Dedifferentiated amniotic fluid mesenchymal stem cell (primary cell): ENCODE data around the gene ALDH1A1.

Source experiments
- DNase-seq: peaks from one replicate; pipeline ENCODE4 v3.0.0-alpha.2; 2016; ENCODE audit errors: extremely low spot score

ALDH1A1 gene

DNA sequence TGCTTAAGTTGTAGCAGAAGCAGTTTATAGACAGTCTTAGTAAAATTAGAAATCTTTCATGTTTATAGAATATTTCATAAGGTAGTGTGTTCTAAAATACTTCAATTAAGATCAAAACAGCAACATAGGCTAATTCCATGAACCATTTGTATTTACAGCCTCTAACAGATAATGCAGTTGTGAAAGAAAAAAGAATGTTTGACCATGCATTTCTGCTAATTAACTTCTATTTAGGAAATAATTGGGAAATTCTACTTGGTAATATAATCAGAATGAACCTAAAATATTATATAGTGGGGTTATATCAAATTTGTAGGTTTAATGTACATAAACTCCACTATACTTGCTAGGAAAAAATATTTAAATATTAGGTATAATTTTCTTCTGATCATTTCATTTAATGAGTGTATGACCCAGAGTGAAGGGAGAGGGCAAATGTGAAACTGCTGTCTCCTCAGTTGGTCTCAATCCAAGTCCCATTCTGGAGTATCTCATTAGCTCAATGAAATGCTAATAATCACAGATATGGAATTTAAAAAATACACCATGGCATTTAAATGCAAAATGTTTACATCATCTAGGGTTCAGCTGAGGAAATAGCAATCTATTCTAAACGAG is 34.9 kb downstream of the ALDH1A1 start:
- DNase-seq, result no peak

DNA sequence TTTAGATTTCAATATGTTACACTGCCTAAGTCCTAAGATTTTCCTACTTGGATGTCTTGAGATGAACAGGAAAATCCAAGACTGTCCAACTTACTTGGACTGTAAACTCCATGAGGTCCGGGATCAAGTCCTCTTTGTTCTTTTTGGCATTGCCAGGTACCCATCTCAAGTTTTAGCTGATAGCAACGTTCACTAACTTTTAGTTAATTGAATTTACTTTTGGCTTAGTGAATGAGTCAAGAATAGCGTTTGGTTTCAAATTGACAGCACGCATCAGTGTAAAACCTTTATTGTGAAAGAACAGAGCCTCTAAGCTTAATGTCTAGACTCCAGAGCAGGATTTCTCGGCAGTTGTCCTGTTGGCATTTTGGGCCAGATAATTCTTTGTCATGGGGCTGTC is 37.2 kb downstream of the ALDH1A1 start:
- DNase-seq, result no peak

- DNase-seq, result no peak
These were observed 38.1 kb downstream of the ALDH1A1 start for GRCh38 chr9:72914750-72915149.

DNA sequence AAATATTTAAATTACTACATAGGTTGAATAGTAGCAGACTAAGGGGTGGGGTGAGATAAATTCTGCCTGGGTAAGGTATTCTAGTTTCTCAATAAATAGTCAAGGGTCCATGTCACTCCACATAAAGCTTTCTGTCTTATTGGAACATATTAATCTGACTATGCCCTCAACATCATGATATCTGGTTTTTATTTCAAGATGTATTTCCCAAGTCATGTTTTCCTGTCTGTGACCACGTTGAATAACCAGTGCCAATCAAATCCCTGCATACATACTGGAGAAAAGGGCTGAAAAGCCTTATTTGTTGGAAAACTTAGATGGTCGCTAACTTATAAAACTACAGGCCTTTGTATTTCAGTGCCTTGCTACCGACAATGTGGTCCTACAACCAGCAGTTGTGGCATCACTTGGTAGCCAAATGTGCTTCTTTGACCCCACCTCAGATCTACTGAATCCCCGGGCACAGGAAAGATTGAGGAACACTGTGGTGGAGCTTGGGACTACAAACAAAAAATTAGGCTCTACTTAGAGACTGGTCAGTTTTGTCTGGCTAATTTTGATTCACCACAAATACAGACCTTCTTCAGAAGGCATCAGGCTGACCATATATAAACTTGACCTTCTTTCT is 39.4 kb downstream of the ALDH1A1 start:
- no peak for DNase-seq

DNA sequence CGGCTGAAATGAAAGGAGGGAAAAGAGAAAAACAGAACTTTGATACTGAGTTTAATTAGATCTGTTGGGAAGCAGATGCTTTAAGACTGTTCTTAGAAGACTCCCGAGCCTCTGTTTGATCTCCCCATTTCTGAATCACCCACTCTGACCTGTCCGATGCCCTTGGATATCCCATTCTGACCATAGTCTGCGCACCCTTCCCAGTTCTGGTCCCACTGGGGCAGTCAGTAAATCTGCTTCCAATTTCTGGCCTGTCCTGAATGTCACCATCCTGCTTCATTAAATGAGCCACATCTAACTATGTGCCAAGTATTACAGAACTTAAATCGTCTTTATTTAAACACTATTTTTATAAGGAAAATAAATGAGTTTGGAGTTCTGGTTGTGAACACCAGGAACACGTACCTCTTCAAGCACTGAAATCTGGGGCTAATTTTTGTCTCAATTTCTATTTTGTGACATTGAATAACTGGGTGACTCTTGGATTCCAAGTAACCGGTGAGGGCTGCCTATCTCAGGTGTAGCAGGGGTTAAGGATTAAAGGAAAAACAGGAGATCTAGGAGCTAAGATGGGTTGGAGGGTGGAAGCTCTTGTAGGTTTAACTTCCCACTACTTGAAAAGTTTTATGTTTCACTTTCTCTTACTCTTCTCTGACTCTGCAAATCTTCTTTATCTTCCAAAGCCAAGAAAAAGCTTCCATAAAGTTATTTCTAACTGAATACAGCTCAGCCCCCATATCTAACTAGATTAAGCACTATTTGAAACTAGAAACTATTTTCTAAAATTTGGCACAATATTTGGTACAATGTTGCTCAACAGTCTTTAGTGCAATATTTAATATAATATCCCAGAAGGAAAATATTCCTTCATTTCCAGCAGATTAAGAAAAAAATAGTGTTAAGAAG is 40.1 kb downstream of the ALDH1A1 start:
- no peak for DNase-seq

- DNase-seq, result no peak
These were observed 41.0 kb downstream of the ALDH1A1 start for GRCh38 chr9:72911816-72912215.

DNA sequence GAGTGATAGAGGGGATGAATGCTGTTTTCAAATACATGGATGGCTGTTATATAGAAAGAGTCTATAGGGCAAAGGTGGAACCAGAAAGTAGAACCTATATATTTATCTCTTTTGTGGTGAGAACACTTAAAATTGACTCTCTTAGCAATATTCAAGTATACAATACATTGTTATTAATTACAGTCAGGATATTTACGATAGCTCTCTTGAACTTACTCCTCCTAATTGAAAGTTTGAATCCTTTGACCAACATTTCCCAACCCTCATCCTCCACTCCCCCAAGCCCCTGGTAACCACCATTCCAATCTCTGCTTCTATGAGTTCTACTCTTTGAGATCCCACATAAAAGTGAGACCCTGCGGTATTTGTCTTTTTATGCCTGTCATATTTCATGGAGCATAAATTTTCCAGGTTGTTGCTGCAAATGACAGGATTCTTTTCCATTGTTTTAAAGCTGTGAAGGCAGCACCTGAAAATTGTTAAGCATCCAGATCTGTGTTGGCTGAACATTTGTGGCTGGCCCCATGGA is 41.5 kb downstream of the ALDH1A1 start:
- DNase-seq, result no peak

- no peak for DNase-seq
These were observed 43.4 kb downstream of the ALDH1A1 start for GRCh38 chr9:72909428-72909827.

DNA sequence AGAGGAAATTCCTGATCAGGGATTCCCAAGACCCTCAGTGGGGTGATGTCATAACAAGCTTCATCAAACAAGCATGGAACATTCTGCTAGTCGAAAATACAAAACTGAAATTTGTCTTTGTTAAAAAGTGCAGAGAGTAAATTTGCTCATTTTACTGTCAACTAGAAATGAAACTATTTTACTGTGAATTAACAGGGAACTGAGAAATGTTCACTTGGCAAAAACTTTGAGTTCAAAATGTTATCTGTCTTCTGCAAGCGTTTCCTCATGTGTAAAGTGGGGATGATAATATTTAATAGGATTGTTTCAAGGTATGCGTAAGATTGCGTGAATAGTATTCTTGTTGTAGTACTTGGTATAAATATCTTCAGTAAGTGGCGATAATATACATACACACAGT is 45.4 kb downstream of the ALDH1A1 start:
- DNase-seq, result no peak

- DNase-seq, result no peak
These were observed 46.0 kb downstream of the ALDH1A1 start for GRCh38 chr9:72906810-72907209.

GRCh38 chr9:72905514-72906480 is 47.1 kb downstream of the ALDH1A1 start:
- no peak for DNase-seq

- no peak for DNase-seq
These were observed 48.4 kb downstream of the ALDH1A1 start for GRCh38 chr9:72904267-72905093.

DNA sequence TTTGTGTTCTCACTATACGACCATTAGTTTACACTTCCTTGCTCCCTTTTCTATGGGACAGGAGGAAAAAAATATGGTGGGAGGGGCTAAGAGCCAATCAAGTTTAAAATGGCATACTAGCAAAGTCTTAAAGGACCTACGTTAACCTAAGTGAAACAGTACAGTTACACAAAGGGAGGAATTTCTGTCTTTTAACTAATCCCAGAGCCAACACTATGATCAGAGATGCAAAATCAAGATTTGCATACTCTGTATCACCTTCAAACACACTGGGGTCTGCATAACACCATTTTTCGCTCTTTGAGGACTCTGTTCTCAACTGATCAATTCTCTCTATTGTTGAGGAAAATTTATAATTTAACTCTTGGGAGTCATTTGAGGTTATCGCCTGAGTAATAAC is 49.8 kb downstream of the ALDH1A1 start:
- no peak for DNase-seq

- DNase-seq, result no peak
These were observed 50.6 kb downstream of the ALDH1A1 start for GRCh38 chr9:72902268-72902667.

- DNase-seq, result no peak
These were observed 52.9 kb downstream of the ALDH1A1 start for GRCh38 chr9:72899734-72900477.

DNA sequence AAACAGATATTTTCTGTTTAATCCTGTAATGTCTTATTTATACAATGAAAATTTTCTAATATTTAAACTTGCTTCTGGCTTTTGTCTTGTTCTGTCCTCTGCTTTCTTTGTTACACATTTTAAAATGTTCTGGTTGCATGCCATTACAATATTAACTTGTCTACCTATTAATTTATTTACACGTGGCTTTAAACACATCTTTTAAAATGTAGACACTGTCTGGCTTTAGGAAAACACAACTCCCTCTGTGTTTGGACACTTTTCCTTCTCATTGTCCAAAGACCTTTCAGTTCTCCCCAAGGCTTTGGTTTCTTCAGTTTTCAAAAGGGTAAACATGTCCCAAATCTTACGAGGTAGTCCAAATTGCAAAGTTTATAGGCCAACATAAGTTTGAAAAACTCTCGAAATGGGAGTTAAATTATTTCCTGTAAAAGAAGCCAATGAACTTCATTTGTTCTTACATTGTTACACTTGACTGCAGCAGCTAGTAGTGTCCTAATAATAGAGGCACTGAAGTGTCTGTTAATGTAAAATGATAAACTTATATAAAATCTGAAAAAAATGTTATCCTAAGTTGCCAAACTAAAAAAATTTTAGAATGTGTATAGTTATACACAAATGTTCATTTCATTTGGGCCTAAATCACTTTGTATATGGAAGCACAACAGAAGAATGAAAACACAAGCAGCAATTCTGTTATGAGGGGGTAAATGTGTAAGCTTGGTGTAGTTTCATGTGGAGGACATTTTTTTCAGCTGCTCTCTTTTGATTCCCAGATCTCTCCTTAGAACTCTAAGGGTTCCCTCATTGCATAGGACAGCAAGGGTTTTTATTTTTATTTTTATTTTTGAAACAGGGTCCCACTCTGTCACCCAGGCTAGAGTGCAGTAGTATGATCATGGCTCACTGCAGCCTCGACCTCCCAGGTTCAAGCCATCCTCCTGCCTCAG is 53.8 kb downstream of the ALDH1A1 start:
- DNase-seq, result no peak

GRCh38 chr9:72898360-72898759 is 54.5 kb downstream of the ALDH1A1 start:
- no peak for DNase-seq

GRCh38 chr9:72897069-72897649 is 55.7 kb downstream of the ALDH1A1 start:
- no peak for DNase-seq
